Measurements from ENCODE around the gene ZNF367.
"Not testable (repeated sequence)": the region's sequence is repeated elsewhere in the genome, so short reads cannot be mapped to it uniquely, and the experiment has no call there.

Gene ZNF367

GRCh38 chr9:96379461-96379860 lies 38.7 kb downstream of the ZNF367 start:
- no peak overlapping the region for H3K4me3 ChIP-seq (ENCODE audit: low read depth, low read length)
- no peak for DNase-seq (ENCODE audit: low read depth)
- TF ChIP-seq, protein P1, sequence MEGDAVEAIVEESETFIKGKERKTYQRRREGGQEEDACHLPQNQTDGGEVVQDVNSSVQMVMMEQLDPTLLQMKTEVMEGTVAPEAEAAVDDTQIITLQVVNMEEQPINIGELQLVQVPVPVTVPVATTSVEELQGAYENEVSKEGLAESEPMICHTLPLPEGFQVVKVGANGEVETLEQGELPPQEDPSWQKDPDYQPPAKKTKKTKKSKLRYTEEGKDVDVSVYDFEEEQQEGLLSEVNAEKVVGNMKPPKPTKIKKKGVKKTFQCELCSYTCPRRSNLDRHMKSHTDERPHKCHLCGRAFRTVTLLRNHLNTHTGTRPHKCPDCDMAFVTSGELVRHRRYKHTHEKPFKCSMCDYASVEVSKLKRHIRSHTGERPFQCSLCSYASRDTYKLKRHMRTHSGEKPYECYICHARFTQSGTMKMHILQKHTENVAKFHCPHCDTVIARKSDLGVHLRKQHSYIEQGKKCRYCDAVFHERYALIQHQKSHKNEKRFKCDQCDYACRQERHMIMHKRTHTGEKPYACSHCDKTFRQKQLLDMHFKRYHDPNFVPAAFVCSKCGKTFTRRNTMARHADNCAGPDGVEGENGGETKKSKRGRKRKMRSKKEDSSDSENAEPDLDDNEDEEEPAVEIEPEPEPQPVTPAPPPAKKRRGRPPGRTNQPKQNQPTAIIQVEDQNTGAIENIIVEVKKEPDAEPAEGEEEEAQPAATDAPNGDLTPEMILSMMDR (IDR thresholded peaks at IDR 0.05; ENCODE audit: low read depth, low read length, missing control alignments): no peak

- TF ChIP-seq, protein P1 (IDR thresholded peaks at IDR 0.05; ENCODE audit: low read depth, low read length, missing control alignments): no peak
- no peak for DNase-seq (ENCODE audit: low read depth)
- no peak overlapping the region for H3K4me3 ChIP-seq (ENCODE audit: low read depth, low read length)
Observed at GRCh38 chr9:96378187-96378586, 40.0 kb downstream of the ZNF367 start.

GRCh38 chr9:96376891-96377874 lies 41.0 kb downstream of the ZNF367 start:
- TF ChIP-seq, protein P1 (IDR thresholded peaks at IDR 0.05; ENCODE audit: low read depth, low read length, missing control alignments): no peak
- DNase-seq (ENCODE audit: low read depth): no peak
- no peak overlapping the region for H3K4me3 ChIP-seq (ENCODE audit: low read depth, low read length)

DNA sequence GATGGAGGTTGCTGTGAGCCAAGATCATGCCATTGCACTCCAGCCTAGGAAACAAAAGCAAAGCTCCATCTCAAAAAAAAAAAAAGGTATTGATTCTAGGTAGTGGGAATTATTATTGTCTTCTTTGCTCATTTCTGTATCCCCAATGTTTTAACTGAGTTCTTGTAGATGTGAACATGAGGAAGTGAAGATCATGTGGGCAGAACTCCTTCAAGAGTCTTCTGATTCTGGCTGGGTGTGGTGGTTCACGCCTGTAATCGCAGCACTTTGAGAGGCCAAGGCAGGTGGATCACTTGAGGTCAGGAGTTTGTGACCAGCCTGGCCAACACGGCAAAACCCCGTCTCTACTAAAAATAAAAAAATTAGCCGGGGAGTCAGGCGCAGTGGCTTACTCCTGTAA lies 42.7 kb downstream of the ZNF367 start:
- not testable (repeated sequence) for DNase-seq (ENCODE audit: low read depth); H3K4me3 ChIP-seq (ENCODE audit: low read depth, low read length)

DNA sequence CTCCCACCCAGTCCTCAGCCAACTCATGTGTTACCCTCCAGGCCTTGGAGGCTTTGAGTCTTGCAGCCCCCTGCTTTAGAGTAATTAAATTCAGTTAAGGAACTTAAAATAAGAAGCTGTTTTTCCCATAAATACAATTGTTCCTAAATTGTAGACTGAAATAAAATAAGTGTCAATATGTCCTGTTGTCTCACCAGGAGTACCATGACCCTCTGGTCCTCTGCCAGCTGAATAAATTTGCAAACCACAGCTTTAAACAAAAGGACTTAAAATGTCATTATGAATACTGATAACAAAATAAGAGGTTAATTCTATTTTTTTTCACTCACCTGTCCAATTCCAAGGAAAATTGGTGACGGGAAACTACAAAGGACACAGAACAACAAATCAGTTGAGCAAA lies 50.2 kb downstream of the ZNF367 start:
- no peak for DNase-seq (ENCODE audit: low read depth)
- TF ChIP-seq, protein P1 (IDR thresholded peaks at IDR 0.05; ENCODE audit: low read depth, low read length, missing control alignments): no peak
- no peak overlapping the region for H3K4me3 ChIP-seq (ENCODE audit: low read depth, low read length)

DNA sequence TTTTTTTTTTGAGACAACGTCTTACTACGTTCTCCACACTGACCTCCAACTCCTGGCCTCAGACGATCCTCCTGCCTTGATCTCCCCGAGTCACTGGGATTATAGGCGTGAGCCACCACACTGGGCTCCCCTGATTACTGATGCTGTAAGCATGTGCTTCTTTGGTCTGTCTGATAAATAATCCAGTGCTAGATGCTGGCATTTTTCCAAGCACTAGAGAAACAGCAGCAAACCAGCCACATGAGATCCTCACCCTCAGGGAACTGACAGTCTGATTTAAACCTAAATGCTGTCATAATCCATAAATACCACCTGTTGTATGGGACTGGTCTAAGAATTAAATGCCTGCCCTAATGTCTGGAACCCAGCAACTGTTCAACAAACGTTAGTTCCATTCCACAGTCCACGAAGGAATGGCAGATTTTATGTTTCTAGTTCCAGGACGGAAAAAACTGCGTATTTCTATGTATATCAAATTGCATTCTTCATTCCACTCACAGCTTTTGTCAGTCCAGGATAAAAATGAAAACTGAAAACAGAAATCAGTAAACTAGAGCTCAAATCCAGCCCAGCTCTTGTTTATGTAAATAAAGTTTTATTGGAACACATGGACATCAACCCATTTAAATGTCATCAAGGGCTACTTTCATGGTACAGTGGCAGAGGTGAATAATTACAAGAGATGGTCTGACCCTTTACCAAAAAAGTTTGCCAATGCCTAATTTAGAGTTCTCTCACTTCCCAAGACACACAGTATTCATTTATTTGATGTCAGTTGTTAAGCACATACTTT lies 54.8 kb downstream of the ZNF367 start:
- TF ChIP-seq, protein P1 (IDR thresholded peaks at IDR 0.05; ENCODE audit: low read depth, low read length, missing control alignments): no peak
- no peak overlapping the region for H3K4me3 ChIP-seq (ENCODE audit: low read depth, low read length)
- no peak for DNase-seq (ENCODE audit: low read depth)

DNA sequence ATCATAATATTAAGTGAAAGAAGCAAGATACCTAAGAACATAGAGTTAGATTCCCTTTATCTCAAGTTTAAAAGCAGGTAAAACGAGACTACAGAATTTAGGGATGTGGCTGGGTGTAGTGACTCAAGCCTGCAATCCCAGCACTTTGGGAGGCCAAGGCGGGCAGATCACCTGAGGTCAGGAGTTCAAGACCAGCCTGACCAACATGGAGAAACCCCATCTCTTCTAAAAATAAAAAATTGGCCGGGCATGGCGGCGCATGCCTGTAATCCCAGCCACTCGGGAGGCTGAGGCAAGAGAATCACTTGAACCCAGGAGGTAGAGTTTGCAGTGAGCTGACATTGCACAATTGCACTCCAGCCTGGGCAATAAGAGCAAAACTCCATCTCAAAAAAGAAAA lies 56.1 kb downstream of the ZNF367 start:
- H3K4me3 ChIP-seq (ENCODE audit: low read depth, low read length); DNase-seq (ENCODE audit: low read depth): not testable (repeated sequence)

All from GM12864 (cell line).